ENCODE results near the gene KLF13. TPM values are rescaled to one million over a fixed set of nuclear protein-coding genes. Genes with fewer than 3 reads are reported as not detected.

The KLF13 gene
- total and polyA plus RNA-seq, 3 experiments from 2014 or later, result 109 to 147 (median 145) TPM

GRCh38 chr15:31404345-31404744, 77.7 kb downstream of the KLF13 start:
- Mint-ChIP-seq H3K9me3 (peaks cover 8 to 15% (median 10%) of the 10 kb centered on the region in 5 donors), H3K4me3 (no peak overlapping the region), H3K27me3 (peaks cover 0 to 4% of the 10 kb centered on the region in 2 donors), H3K36me3 (peaks cover 0 to 15% (median 6%) of the 10 kb centered on the region in 3 donors), H3K27ac (peak overlapping the region in 2 of 8 donors; percentile 46 to 86), H3K4me1 (peaks cover 13 to 40% (median 19%) of the 10 kb centered on the region in 3 donors)
- Histone ChIP-seq H3K9me3 (ENCODE audit: low read length) (peaks cover 7% of the 10 kb centered on the region), H3K36me3 (ENCODE audit: insufficient read depth, low read length) (no peaks in the 10 kb centered on the region), H3K27ac (ENCODE audit: low read depth, low read length) (no peak overlapping the region), H3K27me3 (ENCODE audit: insufficient read depth, low read length, poor library complexity, severe bottlenecking) (no peaks in the 10 kb centered on the region), H3K4me3 (ENCODE audit: low read length) (no peak overlapping the region), H3K4me1 (ENCODE audit: insufficient read depth, low read length) (peaks cover 9% of the 10 kb centered on the region)
- ChIA-PET POLR2A (interaction anchor here (1.1 kb wide), 1 partner anchor 10 kb away, joined by 3 read pairs; no protein-coding TSS in a partner anchor), CTCF (interaction anchor here (1.4 to 1.5 kb wide), 2 partner anchors 30 to 69 kb away, joined by 3 to 4 read pairs; no protein-coding TSS in a partner anchor)
- DNase-seq, result no peak

- Histone ChIP-seq H3K4me3 (ENCODE audit: low read length) (no peak overlapping the region), H3K36me3 (ENCODE audit: insufficient read depth, low read length) (no peaks in the 10 kb centered on the region), H3K27ac (ENCODE audit: low read depth, low read length) (no peak overlapping the region), H3K4me1 (ENCODE audit: insufficient read depth, low read length) (peaks cover 9% of the 10 kb centered on the region), H3K9me3 (ENCODE audit: low read length) (peaks cover 7% of the 10 kb centered on the region), H3K27me3 (ENCODE audit: insufficient read depth, low read length, poor library complexity, severe bottlenecking) (no peaks in the 10 kb centered on the region)
- DNase-seq, result peak in 1 of 5 donors; percentile 23
- Mint-ChIP-seq H3K27me3 (peaks cover 0 to 4% of the 10 kb centered on the region in 2 donors), H3K4me1 (peaks cover 13 to 30% (median 14%) of the 10 kb centered on the region in 3 donors), H3K9me3 (peaks cover 10 to 15% (median 11%) of the 10 kb centered on the region in 5 donors), H3K4me3 (peak overlapping the region in 3 of 7 donors; percentile 5 to 29 (median 25)), H3K36me3 (peaks cover 0 to 15% (median 6%) of the 10 kb centered on the region in 3 donors), H3K27ac (peak overlapping the region in 7 of 8 donors; percentile 7 to 86 (median 44))
- CTCF ChIA-PET, result interaction anchor here (1.4 kb wide), 1 partner anchor 68 kb away, joined by 3 read pairs; no protein-coding TSS in a partner anchor
- POLR2A ChIA-PET, result interaction anchor here (1.2 kb wide), 1 partner anchor 13 kb away, joined by 3 read pairs; no protein-coding TSS in a partner anchor
Observed at GRCh38 chr15:31405200-31405920, 78.7 kb downstream of the KLF13 start.

GRCh38 chr15:31407376-31407775, 80.7 kb downstream of the KLF13 start:
- H3K9me3 ChIP-seq (ENCODE audit: low read length), result peaks cover 7% of the 10 kb centered on the region
- peaks cover 14 to 23% (median 14%) of the 10 kb centered on the region in 3 donors for H3K4me1 Mint-ChIP-seq
- POLR2A ChIA-PET, result no interaction called here
- no peak overlapping the region for H3K27ac Mint-ChIP-seq
- no peak overlapping the region for H3K27ac ChIP-seq (ENCODE audit: low read depth, low read length)
- peaks cover 10 to 17% (median 11%) of the 10 kb centered on the region in 5 donors for H3K9me3 Mint-ChIP-seq
- DNase-seq, result no peak
- no peaks in the 10 kb centered on the region for H3K36me3 ChIP-seq (ENCODE audit: insufficient read depth, low read length)
- no peak overlapping the region for H3K4me3 Mint-ChIP-seq
- CTCF ChIA-PET, result interaction anchor here (1.7 kb wide), 1 partner anchor 15 kb away, joined by 5 read pairs; no protein-coding TSS in a partner anchor
- H3K27me3 Mint-ChIP-seq, result peaks cover 0 to 4% of the 10 kb centered on the region in 2 donors
- peaks cover 0 to 22% (median 6%) of the 10 kb centered on the region in 3 donors for H3K36me3 Mint-ChIP-seq
- H3K4me1 ChIP-seq (ENCODE audit: insufficient read depth, low read length), result peaks cover 9% of the 10 kb centered on the region
- no peaks in the 10 kb centered on the region for H3K27me3 ChIP-seq (ENCODE audit: insufficient read depth, low read length, poor library complexity, severe bottlenecking)
- H3K4me3 ChIP-seq (ENCODE audit: low read length), result no peak overlapping the region

DNA sequence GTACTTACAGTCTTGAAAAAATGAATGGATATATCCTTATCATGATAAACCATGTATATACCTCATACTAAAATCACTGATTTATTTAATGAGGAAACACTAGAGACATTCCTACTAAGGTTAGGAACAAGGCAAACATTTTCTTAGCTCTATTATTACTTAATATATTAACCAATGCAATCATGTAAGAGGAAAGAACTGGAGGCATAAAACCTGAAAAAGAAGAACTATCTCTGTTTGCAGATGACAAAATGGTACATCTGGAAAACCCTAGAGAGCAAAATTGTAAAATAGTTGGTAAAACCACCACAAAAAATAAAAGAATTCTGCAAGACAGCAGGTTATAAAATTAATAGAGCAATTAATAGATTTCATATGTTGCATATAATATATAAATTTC, 81.2 kb downstream of the KLF13 start:
- Mint-ChIP-seq H3K4me1 (peaks cover 17 to 27% (median 19%) of the 10 kb centered on the region in 3 donors), H3K4me3 (no peak overlapping the region), H3K9me3 (peaks cover 10 to 17% (median 11%) of the 10 kb centered on the region in 5 donors), H3K27ac (no peak overlapping the region), H3K36me3 (peaks cover 0 to 22% (median 6%) of the 10 kb centered on the region in 3 donors), H3K27me3 (peaks cover 0 to 4% of the 10 kb centered on the region in 2 donors)
- Histone ChIP-seq H3K27me3 (ENCODE audit: insufficient read depth, low read length, poor library complexity, severe bottlenecking) (no peaks in the 10 kb centered on the region), H3K4me3 (ENCODE audit: low read length) (no peak overlapping the region), H3K36me3 (ENCODE audit: insufficient read depth, low read length) (no peaks in the 10 kb centered on the region), H3K27ac (ENCODE audit: low read depth, low read length) (no peak overlapping the region), H3K9me3 (ENCODE audit: low read length) (peaks cover 7% of the 10 kb centered on the region), H3K4me1 (ENCODE audit: insufficient read depth, low read length) (peaks cover 9% of the 10 kb centered on the region)
- DNase-seq, result no peak
- ChIA-PET POLR2A (no interaction called here), CTCF (interaction anchor here (0.7 to 1.7 kb wide), 2 partner anchors 16 to 29 kb away, joined by 3 to 5 read pairs; no protein-coding TSS in a partner anchor)

- Histone ChIP-seq H3K4me1 (ENCODE audit: insufficient read depth, low read length) (peaks cover 9% of the 10 kb centered on the region), H3K4me3 (ENCODE audit: low read length) (no peak overlapping the region), H3K27me3 (ENCODE audit: insufficient read depth, low read length, poor library complexity, severe bottlenecking) (no peaks in the 10 kb centered on the region), H3K36me3 (ENCODE audit: insufficient read depth, low read length) (no peaks in the 10 kb centered on the region), H3K9me3 (ENCODE audit: low read length) (peaks cover 7% of the 10 kb centered on the region), H3K27ac (ENCODE audit: low read depth, low read length) (no peak overlapping the region)
- CTCF ChIA-PET, result no interaction called here
- Mint-ChIP-seq H3K4me1 (peaks cover 22 to 31% (median 24%) of the 10 kb centered on the region in 3 donors), H3K27me3 (peaks cover 0 to 4% of the 10 kb centered on the region in 2 donors), H3K36me3 (peaks cover 0 to 22% (median 4%) of the 10 kb centered on the region in 3 donors), H3K27ac (no peak overlapping the region), H3K9me3 (peaks cover 10 to 17% (median 11%) of the 10 kb centered on the region in 5 donors), H3K4me3 (no peak overlapping the region)
- POLR2A ChIA-PET, result no interaction called here
- no peak for DNase-seq
Observed at GRCh38 chr15:31408724-31409123, 82.1 kb downstream of the KLF13 start.

DNA sequence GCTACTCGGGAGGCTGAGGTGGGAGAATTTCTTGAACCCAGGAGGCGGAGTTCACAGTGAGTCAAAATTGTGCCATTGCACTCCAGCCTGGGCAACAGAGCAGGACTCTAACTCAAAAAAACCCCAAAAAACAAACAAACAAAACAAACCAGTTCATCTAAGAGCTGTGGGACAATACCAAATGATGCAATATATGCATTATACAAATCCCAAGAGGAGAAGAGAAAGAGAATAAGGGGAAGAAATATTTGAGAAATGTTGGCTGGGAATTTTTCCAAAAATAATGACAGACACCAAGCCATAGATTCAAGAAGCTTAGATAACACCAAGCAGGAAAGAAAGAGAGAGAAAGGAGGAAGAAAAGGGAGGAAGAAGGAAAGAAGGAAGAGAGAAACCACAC, 82.5 kb downstream of the KLF13 start:
- peaks cover 9% of the 10 kb centered on the region for H3K4me1 ChIP-seq (ENCODE audit: insufficient read depth, low read length)
- H3K36me3 Mint-ChIP-seq, result peaks cover 0 to 22% (median 4%) of the 10 kb centered on the region in 3 donors

DNA sequence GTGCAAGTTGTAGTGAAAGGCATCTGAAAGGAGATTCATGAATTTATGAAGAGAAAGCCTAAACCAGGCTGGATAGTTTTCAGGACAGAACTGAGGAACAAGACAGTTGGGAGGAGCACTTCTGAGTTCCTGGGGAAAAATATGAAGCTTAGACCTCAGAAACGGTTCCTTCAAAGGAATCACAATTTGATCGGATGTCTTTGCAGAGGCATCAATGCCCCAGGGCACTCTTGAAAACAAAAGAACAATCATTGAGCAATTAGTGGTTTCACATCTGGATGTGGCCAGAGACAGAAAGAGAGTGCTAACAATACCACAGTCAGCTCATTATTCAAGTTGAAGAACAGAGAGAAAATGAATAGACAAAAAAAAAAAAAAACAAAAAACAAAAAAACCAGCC, 86.2 kb downstream of the KLF13 start:
- peak overlapping the region in 2 of 7 donors; percentile 5 to 19 for H3K4me3 Mint-ChIP-seq
- peaks cover 10 to 15% (median 11%) of the 10 kb centered on the region in 5 donors for H3K9me3 Mint-ChIP-seq
- no peak overlapping the region for H3K27ac ChIP-seq (ENCODE audit: low read depth, low read length)
- H3K36me3 ChIP-seq (ENCODE audit: insufficient read depth, low read length), result no peaks in the 10 kb centered on the region
- peaks cover 7% of the 10 kb centered on the region for H3K9me3 ChIP-seq (ENCODE audit: low read length)
- H3K27me3 ChIP-seq (ENCODE audit: insufficient read depth, low read length, poor library complexity, severe bottlenecking), result no peaks in the 10 kb centered on the region
- DNase-seq, result no peak
- peaks cover 8 to 11% (median 8%) of the 10 kb centered on the region in 3 donors for H3K4me1 Mint-ChIP-seq
- peak overlapping the region in 5 of 8 donors; percentile 11 to 55 (median 29) for H3K27ac Mint-ChIP-seq
- no peaks in the 10 kb centered on the region for H3K27me3 Mint-ChIP-seq
- no peaks in the 10 kb centered on the region for H3K4me1 ChIP-seq (ENCODE audit: insufficient read depth, low read length)
- no peak overlapping the region for H3K4me3 ChIP-seq (ENCODE audit: low read length)
- H3K36me3 Mint-ChIP-seq, result peaks cover 0 to 14% (median 4%) of the 10 kb centered on the region in 3 donors
- CTCF ChIA-PET, result interaction anchor here (1.5 to 1.9 kb wide), 2 partner anchors 22 to 76 kb away, joined by 3 to 6 read pairs; no protein-coding TSS in a partner anchor
- POLR2A ChIA-PET, result interaction anchor here (0.6 to 0.9 kb wide), 2 partner anchors 21 to 71 kb away, joined by 3 to 5 read pairs; no protein-coding TSS in a partner anchor

More for the DNA sequence above, 82.5 kb downstream of the KLF13 start:
- peaks cover 20 to 28% (median 24%) of the 10 kb centered on the region in 3 donors for H3K4me1 Mint-ChIP-seq
- no peak overlapping the region for H3K4me3 Mint-ChIP-seq
- CTCF ChIA-PET, result no interaction called here
- Histone ChIP-seq H3K4me3 (ENCODE audit: low read length) (no peak overlapping the region), H3K27me3 (ENCODE audit: insufficient read depth, low read length, poor library complexity, severe bottlenecking) (no peaks in the 10 kb centered on the region), H3K9me3 (ENCODE audit: low read length) (peaks cover 7% of the 10 kb centered on the region), H3K27ac (ENCODE audit: low read depth, low read length) (no peak overlapping the region), H3K36me3 (ENCODE audit: insufficient read depth, low read length) (no peaks in the 10 kb centered on the region)
- peaks cover 0 to 4% of the 10 kb centered on the region in 2 donors for H3K27me3 Mint-ChIP-seq
- peak overlapping the region in 1 of 8 donors; percentile 41 for H3K27ac Mint-ChIP-seq
- DNase-seq, result no peak
- POLR2A ChIA-PET, result no interaction called here
- peaks cover 10 to 17% (median 11%) of the 10 kb centered on the region in 5 donors for H3K9me3 Mint-ChIP-seq
